HL-60 (cell line): ENCODE results near the gene RAX2.

ENCODE experiments used
- DNase-seq, 2 experiments: peaks; one replicate each; pipeline ENCODE4 v3.0.0-alpha.2; 2010 to 2020; ENCODE audit warnings: low read depth in 1 of 2, low spot score in 1 of 2
- H3K27ac ChIP-seq: fragments of 250-450 bp; sonication (Bioruptor Pico); replicated peaks from 2 replicates; pipeline ENCODE4 v1.5.1; 2020; ENCODE audit warnings: mild to moderate bottlenecking, moderate library complexity
- H3K27me3 ChIP-seq: fragments of 250-450 bp; sonication (Bioruptor Pico); 2 replicates; pipeline ENCODE4 v1.5.1; 2021; ENCODE audit warnings: mild to moderate bottlenecking, moderate library complexity; ENCODE audit not compliant: insufficient read depth, poor library complexity, severe bottlenecking
- H3K4me3 ChIP-seq: replicated peaks from 2 replicates; pipeline ENCODE4 v1.5.1; 2011; ENCODE audit warnings: mild to moderate bottlenecking, control low read depth, low read length; ENCODE audit not compliant: insufficient read depth
- GABPA ChIP-seq: IDR thresholded peaks from 2 replicates; pipeline ENCODE4 v1.6.1; 2012; ENCODE audit warnings: low read depth
- POLR2AphosphoS5 ChIP-seq: IDR thresholded peaks from 2 replicates; pipeline ENCODE4 v1.6.1; 2012; ENCODE audit warnings: low read depth
- SPI1 ChIP-seq: IDR thresholded peaks from 2 replicates; pipeline ENCODE4 v1.6.1; 2012; ENCODE audit warnings: low read depth, mild to moderate bottlenecking, borderline replicate concordance
- TF ChIP-seq, protein P1 (sequence below): IDR thresholded peaks from one replicate; pipeline ENCODE4 v1.5.1; 2011; ENCODE audit warnings: low read length, control low read depth, inconsistent platforms; ENCODE audit not compliant: insufficient read depth
- TF ChIP-seq, protein P2 (sequence below): IDR thresholded peaks from 2 replicates; pipeline ENCODE4 v1.6.1; 2012; ENCODE audit warnings: low read depth; ENCODE audit not compliant: insufficient replicate concordance

The RAX2 gene

DNA sequence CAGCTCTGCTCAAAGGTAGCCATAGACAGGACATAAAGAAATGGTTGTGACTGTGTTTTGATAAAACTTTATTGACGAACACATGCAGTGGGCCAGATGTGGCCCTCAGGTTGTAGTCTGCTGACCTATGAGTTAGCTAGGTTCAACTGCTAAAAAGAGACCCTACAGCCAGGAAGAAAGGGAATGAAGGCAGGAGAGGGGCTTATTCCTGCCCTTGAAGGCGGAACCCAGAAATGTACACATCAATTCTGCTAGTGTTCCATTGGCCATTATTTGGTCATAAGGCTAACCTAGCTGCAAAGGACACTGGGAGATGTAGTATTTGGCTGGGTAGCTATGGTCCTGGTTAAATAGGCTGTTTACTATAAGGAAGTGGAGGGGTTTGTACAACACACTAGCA is 28.5 kb downstream of the RAX2 start:
- Histone ChIP-seq H3K27ac (no peak overlapping the region), H3K27me3 (no peaks in the 10 kb centered on the region), H3K4me3 (no peak overlapping the region)
- DNase-seq: peak in 1 of 2 experiments; percentile 34
- TF ChIP-seq, protein P1, sequence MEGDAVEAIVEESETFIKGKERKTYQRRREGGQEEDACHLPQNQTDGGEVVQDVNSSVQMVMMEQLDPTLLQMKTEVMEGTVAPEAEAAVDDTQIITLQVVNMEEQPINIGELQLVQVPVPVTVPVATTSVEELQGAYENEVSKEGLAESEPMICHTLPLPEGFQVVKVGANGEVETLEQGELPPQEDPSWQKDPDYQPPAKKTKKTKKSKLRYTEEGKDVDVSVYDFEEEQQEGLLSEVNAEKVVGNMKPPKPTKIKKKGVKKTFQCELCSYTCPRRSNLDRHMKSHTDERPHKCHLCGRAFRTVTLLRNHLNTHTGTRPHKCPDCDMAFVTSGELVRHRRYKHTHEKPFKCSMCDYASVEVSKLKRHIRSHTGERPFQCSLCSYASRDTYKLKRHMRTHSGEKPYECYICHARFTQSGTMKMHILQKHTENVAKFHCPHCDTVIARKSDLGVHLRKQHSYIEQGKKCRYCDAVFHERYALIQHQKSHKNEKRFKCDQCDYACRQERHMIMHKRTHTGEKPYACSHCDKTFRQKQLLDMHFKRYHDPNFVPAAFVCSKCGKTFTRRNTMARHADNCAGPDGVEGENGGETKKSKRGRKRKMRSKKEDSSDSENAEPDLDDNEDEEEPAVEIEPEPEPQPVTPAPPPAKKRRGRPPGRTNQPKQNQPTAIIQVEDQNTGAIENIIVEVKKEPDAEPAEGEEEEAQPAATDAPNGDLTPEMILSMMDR: no peak
- peak; percentile 28; the same call in 1 of the 2 replicates for TF ChIP-seq SPI1
- TF ChIP-seq, protein P2, sequence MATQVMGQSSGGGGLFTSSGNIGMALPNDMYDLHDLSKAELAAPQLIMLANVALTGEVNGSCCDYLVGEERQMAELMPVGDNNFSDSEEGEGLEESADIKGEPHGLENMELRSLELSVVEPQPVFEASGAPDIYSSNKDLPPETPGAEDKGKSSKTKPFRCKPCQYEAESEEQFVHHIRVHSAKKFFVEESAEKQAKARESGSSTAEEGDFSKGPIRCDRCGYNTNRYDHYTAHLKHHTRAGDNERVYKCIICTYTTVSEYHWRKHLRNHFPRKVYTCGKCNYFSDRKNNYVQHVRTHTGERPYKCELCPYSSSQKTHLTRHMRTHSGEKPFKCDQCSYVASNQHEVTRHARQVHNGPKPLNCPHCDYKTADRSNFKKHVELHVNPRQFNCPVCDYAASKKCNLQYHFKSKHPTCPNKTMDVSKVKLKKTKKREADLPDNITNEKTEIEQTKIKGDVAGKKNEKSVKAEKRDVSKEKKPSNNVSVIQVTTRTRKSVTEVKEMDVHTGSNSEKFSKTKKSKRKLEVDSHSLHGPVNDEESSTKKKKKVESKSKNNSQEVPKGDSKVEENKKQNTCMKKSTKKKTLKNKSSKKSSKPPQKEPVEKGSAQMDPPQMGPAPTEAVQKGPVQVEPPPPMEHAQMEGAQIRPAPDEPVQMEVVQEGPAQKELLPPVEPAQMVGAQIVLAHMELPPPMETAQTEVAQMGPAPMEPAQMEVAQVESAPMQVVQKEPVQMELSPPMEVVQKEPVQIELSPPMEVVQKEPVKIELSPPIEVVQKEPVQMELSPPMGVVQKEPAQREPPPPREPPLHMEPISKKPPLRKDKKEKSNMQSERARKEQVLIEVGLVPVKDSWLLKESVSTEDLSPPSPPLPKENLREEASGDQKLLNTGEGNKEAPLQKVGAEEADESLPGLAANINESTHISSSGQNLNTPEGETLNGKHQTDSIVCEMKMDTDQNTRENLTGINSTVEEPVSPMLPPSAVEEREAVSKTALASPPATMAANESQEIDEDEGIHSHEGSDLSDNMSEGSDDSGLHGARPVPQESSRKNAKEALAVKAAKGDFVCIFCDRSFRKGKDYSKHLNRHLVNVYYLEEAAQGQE: no peak
- TF ChIP-seq POLR2AphosphoS5: no peak
- TF ChIP-seq GABPA: no peak

DNA sequence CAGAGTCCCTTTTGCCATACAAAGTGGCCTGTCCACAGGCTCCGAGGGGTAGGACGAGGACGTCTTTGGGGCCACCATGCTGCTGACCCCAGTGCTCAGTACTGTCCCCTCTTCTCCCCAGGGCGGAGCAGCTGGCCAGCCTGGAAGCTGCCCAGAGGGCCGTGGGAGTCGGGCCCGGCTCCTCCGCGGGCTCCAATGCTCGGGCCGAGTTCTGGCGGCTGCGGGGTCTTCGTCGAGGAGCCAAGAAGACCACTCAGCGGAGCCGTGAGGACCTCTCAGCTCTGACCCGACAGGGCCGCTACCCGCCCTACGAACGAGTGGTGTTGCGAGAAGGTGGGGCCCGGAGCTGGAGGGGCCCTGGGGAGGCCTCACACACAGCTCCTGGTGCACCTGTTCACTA is 31.6 kb downstream of the RAX2 start:
- DNase-seq: no peak
- TF ChIP-seq POLR2AphosphoS5: no peak
- Histone ChIP-seq H3K27ac (no peak overlapping the region), H3K27me3 (no peaks in the 10 kb centered on the region), H3K4me3 (no peak overlapping the region)

DNA sequence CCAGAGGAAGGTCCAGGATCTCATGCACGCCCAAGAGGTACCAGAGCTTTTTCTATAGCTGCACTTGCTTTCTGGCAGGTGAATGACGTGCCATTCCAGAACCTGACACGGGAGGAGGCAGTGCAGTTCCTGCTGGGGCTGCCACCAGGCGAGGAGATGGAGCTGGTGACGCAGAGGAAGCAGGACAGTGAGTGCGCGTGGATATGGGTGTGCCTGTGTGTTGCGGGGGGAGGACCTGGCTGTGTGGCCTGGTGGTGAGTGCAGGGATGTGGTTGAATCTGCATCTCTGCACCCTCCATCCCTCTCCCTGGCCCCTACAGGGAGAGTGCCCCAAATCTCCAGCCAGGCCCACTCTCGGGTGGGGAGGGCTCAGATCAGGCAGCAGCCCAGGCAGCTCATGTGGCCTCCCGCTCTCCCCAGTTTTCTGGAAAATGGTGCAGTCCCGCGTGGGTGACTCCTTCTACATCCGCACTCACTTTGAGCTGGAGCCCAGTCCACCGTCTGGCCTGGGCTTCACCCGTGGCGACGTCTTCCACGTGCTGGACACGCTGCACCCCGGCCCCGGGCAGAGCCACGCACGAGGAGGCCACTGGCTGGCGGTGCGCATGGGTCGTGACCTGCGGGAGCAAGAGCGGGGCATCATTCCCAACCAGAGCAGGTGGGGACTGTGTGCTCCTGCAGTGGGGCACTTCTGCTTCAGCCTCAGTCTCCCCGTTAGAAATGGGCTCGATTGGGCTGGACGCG is 33.4 kb downstream of the RAX2 start:
- TF ChIP-seq SPI1: no peak
- TF ChIP-seq GABPA: no peak
- TF ChIP-seq, protein P2: no peak
- TF ChIP-seq POLR2AphosphoS5: no peak
- TF ChIP-seq, protein P1: no peak
- DNase-seq: no peak
- Histone ChIP-seq H3K27ac (no peak overlapping the region), H3K4me3 (no peak overlapping the region), H3K27me3 (no peaks in the 10 kb centered on the region)

- H3K27me3 ChIP-seq: no peaks in the 10 kb centered on the region
- DNase-seq: no peak
- H3K27ac ChIP-seq: no peak overlapping the region
- H3K4me3 ChIP-seq: no peak overlapping the region
- no peak for TF ChIP-seq SPI1
- TF ChIP-seq POLR2AphosphoS5: no peak
Measured at GRCh38 chr19:3737487-3738205, 34.4 kb downstream of the RAX2 start.
